ENCODE data around the gene TIE1.
A peak's percentile ranks its signal among the peaks of the same experiment; 100 is the strongest.

Gene TIE1

GRCh38 chr1:43273708-43274107 lies 27.1 kb upstream of the TIE1 start:
- DNase-seq: no peak

DNA sequence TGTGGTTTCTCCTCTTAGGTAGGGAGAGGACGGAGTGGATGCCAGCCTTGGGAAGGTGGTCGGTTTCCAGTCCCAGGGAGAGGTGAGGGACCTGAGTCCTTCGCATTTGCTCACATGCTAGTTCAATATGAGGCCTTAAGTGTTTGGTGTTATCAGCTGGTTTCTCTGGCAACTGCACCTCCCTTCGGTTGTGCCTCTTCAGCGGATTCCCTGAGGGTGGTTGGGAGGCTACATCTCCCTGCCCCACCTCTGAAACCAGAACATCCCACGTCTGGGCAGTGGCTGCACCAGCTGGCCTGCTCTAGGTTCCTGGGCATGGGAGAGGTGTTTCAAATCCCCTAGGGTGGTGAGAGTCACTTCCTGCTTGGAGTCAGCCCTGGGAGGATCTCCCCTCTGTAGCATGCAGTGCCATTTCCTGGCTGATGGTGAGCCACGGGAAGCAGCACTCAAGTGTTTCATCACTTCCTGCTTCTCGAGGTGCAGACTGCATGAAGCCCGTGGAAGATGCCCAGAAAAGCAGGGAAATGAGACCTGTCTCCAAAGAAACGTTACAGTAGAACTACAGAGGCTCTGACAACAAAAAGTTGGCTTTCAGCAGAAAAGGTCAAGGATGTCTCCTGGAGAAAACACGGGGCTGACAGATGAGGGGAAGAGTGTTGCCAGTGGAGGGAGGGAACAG lies 26.5 kb upstream of the TIE1 start:
- DNase-seq: no peak

- no peak for DNase-seq
Observed at GRCh38 chr1:43274804-43275180, 26.0 kb upstream of the TIE1 start.

- DNase-seq: no peak
Observed at GRCh38 chr1:43275826-43276620, 24.8 kb upstream of the TIE1 start.

DNA sequence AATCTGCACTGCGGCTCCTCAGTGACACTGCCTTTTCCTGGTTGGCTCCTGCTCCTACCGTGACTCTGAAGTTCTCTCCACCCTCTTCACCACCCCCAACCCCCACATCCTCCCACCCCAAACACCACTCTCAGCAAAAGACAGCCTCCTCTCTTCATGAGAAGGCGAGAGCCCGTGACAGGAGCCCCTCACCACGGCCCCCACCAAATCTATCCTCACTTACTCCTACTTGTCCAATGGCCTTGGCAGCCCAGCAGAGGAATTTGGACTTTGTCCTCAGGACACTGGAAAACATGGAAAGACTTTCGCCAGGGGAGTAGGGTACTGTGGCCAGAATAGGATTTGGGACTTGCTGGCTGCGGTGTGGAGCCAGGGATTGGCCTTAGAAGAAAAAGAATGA lies 24.1 kb upstream of the TIE1 start:
- DNase-seq: no peak

- no peak for DNase-seq
Observed at GRCh38 chr1:43277116-43277876, 23.5 kb upstream of the TIE1 start.

- no peak for DNase-seq
Observed at GRCh38 chr1:43279161-43279560, 21.6 kb upstream of the TIE1 start.

GRCh38 chr1:43279666-43280065 lies 21.1 kb upstream of the TIE1 start:
- DNase-seq: no peak

DNA sequence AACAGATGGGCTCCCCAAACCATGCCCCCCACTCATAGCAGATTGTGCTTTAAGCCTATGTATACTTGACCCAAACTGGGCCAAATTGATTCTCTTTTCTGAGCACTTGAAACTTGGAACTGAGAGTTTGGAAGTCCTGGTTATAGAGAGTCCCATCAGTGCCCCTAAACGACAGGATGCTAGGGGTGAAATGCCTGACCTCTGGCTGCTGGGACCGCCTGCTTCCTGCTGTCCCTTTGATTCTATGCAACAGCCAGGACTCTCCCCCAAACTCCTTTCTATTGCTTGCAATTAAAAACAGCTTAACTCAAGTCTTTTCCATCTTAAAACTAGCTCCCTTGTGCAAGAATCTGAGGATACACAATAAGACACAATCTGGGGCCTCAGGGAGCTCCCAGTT lies 20.1 kb upstream of the TIE1 start:
- DNase-seq: no peak

DNA sequence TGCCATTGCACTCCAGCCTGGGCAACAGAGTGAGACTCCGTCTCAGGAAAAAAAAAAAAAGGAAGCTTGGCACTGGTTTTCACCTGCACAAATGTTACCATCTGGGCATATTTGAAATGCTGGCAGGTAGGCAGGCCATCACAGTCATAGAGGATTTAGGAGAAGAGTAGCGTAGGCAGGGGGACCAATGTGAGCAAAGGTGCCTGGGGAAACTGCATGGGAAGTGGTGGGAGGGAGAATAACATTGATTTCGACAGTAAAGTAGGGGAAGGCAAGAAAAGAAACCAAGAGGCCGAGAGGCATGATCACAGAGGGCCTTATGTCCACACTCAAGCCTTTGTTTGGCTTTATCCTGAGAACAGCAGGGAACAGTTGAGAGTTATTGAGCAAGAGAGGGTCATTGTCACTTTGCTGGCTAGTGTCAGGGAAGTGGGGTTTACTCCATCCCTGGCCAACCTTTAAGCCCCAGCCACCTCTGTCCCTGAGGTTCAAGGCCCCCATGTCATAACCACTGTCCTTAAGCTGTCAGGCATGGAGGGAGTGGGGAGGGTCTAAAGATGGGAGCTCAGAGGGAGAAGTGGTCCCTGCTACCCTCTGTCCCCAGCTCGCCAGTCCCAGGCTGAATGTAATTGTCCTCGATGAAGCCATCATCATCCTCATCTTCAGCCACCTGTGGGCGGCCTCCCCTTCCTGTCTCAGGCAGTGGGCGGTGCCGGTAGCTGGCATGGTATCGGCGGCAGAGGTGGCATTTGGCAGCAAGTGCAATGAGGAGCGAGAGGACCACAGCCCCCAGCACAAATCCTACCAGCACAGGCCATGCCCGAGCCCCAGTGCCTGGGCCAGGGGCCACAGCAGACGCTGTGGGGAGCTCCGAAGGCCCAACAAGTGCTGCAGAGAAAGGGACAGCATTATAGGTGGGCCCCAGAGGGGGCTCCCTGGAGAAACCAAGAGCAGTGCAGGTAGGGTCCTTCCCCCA lies 18.3 kb upstream of the TIE1 start:
- DNase-seq: peak in 1 of 51 donors; percentile 12

GRCh38 chr1:43284065-43284464 lies 16.7 kb upstream of the TIE1 start:
- no peak for DNase-seq

GRCh38 chr1:43284546-43285110 lies 16.2 kb upstream of the TIE1 start:
- DNase-seq: no peak

DNA sequence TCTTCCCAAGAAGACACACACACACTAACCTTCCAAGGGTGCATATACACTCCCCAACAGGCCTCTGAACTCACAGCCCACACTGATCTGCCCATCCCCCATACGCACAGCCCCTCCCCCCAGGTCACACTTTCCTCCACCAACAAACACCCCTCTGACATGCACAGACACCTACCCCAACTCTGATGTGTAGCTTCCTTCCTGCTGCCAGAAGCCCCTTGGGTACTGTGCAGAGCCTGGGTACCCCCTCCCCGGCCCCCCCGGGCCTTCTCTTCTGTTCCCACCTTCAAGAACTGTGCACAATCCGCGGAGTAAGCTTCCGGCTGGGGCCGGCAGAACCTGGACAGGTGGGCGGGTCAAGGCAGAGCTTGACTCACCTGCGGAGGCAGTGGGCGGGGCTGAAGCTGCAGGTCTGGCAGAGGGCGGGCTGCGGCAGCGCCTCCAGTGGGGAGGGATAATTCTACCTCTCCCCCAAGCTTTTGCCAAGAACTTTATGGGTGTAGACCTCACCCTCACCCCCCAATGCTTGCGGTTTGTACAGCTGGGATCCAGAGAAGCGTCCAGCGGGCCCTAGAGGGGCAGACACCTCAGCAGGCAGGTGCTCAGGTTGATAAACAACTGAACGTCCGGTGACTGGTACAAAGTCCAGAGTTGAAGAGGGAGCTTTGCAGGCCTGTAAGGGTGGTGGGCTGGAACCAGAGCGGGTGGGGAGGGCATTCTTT lies 15.4 kb upstream of the TIE1 start, which contains the start of gene C1orf210:
Gene C1orf210 (minus strand): TSS at position 313 of the 722 bp plus-strand sequence. CDS start 2,311 bp downstream, outside the sequence.
- DNase-seq: no peak

GRCh38 chr1:43286115-43286514 lies 14.7 kb upstream of the TIE1 start:
- DNase-seq: no peak

DNA sequence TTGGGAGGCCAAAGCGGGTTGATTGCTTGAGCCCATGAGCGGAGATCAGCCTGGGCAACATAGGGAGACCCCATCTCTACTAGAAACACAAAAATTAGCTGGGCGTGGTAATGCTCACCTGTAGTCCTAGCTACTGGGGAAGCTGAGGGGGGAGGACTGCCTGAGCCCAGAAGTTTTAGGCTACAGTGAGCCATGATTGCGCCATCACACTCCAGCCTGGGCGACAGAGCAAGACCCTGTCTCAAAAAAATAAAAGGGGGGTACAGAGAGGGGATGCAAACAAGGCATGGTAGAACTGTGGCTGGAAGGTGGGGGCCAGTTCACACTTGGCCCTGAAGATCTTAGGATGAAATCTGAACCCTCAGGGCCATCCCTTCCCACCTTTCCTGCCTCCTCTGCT lies 14.2 kb upstream of the TIE1 start:
- no peak for DNase-seq

GRCh38 chr1:43288058-43288784 lies 12.6 kb upstream of the TIE1 start:
- peak in 2 of 51 donors; percentile 17 to 26 for DNase-seq

DNA sequence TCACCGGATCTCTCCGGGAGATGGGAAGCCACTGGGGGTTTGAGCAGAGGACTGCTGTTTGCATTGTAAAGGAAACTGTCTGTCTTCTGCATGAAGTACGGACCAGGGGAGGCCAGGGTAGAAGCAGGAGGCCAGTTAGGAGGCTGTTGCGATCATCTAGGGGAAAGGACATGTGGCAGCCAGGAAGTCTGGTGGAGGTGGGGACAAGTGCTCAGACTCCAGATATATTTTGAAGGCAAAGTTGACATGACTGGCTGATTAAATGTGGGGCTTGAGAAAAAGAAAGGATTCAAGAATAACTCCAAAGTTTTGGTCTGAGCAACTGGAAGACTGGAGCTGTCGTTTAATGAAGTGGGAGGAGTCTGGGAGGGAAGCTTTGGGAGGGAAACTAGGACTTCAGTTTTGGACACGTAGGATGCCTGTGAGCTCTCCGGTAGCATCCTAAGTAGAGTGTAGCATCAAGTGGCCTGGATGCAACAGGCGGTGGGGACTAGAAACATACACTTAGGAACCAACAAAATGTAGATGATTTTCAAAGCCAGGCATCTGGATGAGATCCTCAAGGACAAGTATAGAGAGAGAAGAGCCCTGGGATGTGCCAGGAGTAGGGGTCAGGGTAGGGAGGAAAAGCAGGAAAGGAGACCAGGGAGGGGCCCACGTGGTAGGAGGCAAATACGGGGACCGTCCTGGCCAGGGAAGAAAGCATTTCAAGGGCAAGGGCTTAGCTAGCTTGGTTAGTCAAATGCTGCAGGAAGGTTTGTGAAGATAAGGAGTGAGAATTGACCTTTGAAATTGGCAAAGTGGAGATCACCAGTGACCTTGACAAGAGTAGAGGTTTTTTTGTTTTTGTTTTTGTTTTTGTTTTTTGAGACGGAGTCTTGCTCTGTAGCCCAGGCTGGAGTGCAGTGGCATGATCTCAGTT lies 11.7 kb upstream of the TIE1 start:
- DNase-seq: no peak

GRCh38 chr1:43292216-43292615 lies 8.6 kb upstream of the TIE1 start:
- DNase-seq: peak in 1 of 51 donors; percentile 9
